Measurements from ENCODE around the gene HS6ST2. TPM values are rescaled to one million over a fixed set of nuclear protein-coding genes. Genes with fewer than 3 reads are reported as not detected.

Gene HS6ST2
- total RNA-seq (2014; rRNA removed; shearing (Covaris generic)) (not detected in 2 replicates), polyA plus RNA-seq (2016; fragmentation: Nextera tagmentation; extraction: Ambion mirVana) (not detected in 2 replicates)

DNA sequence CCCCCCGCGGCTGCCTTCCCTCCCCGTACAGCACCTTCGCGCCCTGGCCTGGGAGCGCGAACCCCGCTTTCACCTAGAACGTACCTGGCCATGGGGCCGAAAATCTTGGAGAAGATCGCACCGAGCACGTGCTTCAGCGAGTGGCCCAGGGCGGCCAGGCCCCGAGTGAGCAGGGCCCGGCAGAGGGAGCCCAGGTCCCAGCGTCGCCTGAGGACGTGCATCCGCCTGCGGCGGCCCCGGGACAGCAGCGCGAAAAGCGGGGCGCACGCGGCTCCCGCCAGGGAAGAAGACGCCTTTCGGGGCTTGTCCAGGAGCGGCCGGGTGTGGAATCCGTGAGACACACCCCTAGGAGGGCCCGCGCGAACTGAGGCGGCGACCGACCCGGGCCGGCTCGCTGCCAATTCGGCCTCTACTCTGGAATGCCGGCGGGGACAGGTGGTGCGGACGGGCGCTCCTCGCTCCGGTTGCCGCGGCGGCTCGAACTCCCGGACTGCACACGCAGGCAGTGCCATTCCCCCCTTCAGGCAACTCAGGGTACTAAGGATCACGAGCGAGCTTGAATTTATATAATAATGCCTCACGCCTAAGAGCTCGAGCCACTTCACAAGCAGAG lies at the start of gene HS6ST2:
HS6ST2 (minus strand) TSS at position 539 of the 613 bp plus-strand sequence.
- no peaks in the 10 kb centered on the region for H4K20me1 ChIP-seq (ENCODE audit: insufficient read depth)
- no peak within 1 kb of the TSS for H3K27ac ChIP-seq
- no peak within 1 kb of the TSS for H3K9ac ChIP-seq
- no peaks in the 10 kb centered on the region for H3F3A ChIP-seq (ENCODE audit: insufficient read depth)
- H3K9me2 ChIP-seq (ENCODE audit: insufficient read depth) = no peaks in the 10 kb centered on the region
- no peaks in the 10 kb centered on the region for H3K36me3 ChIP-seq (ENCODE audit: low read depth)
- no peak within 1 kb of the TSS for H2AFZ ChIP-seq
- 9 to 11% methylated on average over 23 to 31 of the region's 63 CpGs for WGBS, 2 experiments (ENCODE audit: low coverage in 1 of 2, low lambda C conversion rate in 2 of 2, missing lambda C conversion rate in 2 of 2)
- no peak within 1 kb of the TSS for H3K4me2 ChIP-seq (ENCODE audit: unreplicated experiment)
- H3K4me3 ChIP-seq = peak within 1 kb of the TSS; percentile 35
- H3K27me3 ChIP-seq (replicated peaks; ENCODE audit: insufficient read depth) = no peaks in the 10 kb centered on the region
- no peak for DNase-seq
- in situ Hi-C loops (cut with MboI) = no loop called here
- H3K9me3 ChIP-seq (ENCODE audit: low read depth) = no peaks in the 10 kb centered on the region
- no peaks in the 10 kb centered on the region for H3K4me1 ChIP-seq (ENCODE audit: insufficient read depth)
- TF ChIP-seq EZH2phosphoT487 (IDR thresholded peaks at IDR 0.05; ENCODE audit: insufficient read depth, low read depth) (no peak), EZH2 (IDR thresholded peaks at IDR 0.05; ENCODE audit: insufficient read depth, poor library complexity, severe bottlenecking) (no peak)
- H3K79me2 ChIP-seq (ENCODE audit: insufficient read depth) = no peaks in the 10 kb centered on the region

DNA sequence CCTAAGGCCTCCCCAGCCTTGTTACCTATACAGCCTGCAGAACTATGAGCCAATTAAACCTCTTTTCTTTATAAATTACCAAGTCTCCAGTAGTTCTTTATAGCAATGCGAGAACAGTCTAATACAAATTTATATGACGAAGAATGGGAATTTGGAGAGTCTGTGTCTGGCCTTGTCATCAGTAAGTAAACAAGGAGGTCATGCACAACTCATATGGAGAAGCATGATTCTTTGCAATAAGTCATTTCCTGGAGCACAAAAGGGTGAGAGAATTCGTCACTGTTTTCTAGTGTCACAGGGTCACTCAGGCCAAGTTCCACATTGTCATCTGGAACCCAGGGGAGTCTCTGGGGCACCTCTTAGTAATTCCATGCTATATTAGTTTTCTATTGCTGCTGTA lies 49.0 kb upstream of the HS6ST2 start:
- H2AFZ ChIP-seq = no peak overlapping the region
- H3K4me2 ChIP-seq (ENCODE audit: unreplicated experiment) = no peak overlapping the region
- no peak overlapping the region for H3K27ac ChIP-seq
- no peak overlapping the region for H3K9ac ChIP-seq
- in situ Hi-C loops (cut with MboI) = no loop called here
- H3K36me3 ChIP-seq (ENCODE audit: low read depth) = no peaks in the 10 kb centered on the region
- no peaks in the 10 kb centered on the region for H3K9me3 ChIP-seq (ENCODE audit: low read depth)
- TF ChIP-seq EZH2 (IDR thresholded peaks at IDR 0.05; ENCODE audit: insufficient read depth, poor library complexity, severe bottlenecking) = no peak
- no peak for TF ChIP-seq EZH2phosphoT487 (IDR thresholded peaks at IDR 0.05; ENCODE audit: insufficient read depth, low read depth)
- H3F3A ChIP-seq (ENCODE audit: insufficient read depth) = no peaks in the 10 kb centered on the region
- no peak overlapping the region for H3K4me3 ChIP-seq
- no peak for DNase-seq
- no peaks in the 10 kb centered on the region for H3K9me2 ChIP-seq (ENCODE audit: insufficient read depth)
- H4K20me1 ChIP-seq (ENCODE audit: insufficient read depth) = no peaks in the 10 kb centered on the region
- H3K27me3 ChIP-seq (replicated peaks; ENCODE audit: insufficient read depth) = no peaks in the 10 kb centered on the region
- 61 to 66% methylated on average over 3 of the region's 3 CpGs for WGBS, 2 experiments (ENCODE audit: low coverage in 1 of 2, low lambda C conversion rate in 2 of 2, missing lambda C conversion rate in 2 of 2)
- H3K79me2 ChIP-seq (ENCODE audit: insufficient read depth) = no peaks in the 10 kb centered on the region
- no peaks in the 10 kb centered on the region for H3K4me1 ChIP-seq (ENCODE audit: insufficient read depth)

DNA sequence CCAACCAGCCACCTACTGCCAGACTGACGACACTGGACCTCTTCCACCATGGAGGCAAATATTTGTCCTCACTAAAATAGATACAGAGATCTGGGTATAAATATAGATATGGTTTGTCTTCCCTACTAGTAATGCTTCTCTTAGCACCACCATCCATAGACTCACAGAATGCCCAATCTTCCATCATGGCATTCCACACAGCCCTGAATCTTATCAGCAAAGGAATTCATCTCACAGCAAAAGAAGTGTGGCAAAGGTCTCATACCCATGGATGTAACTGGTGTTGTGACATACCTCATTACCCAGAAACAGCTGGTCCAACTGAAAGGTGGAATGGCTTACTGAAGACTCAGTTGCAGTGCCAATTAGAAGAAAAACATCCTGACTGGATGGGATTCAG lies 47.2 kb upstream of the HS6ST2 start:
- no peaks in the 10 kb centered on the region for H3K36me3 ChIP-seq (ENCODE audit: low read depth)
- no peaks in the 10 kb centered on the region for H3K9me3 ChIP-seq (ENCODE audit: low read depth)
- no peak overlapping the region for H2AFZ ChIP-seq
- no peak overlapping the region for H3K4me2 ChIP-seq (ENCODE audit: unreplicated experiment)
- H3K27me3 ChIP-seq (replicated peaks; ENCODE audit: insufficient read depth) = no peaks in the 10 kb centered on the region
- H3K9ac ChIP-seq = no peak overlapping the region
- H3K4me1 ChIP-seq (ENCODE audit: insufficient read depth) = no peaks in the 10 kb centered on the region
- H3K79me2 ChIP-seq (ENCODE audit: insufficient read depth) = no peaks in the 10 kb centered on the region
- no peaks in the 10 kb centered on the region for H3K9me2 ChIP-seq (ENCODE audit: insufficient read depth)
- H3K27ac ChIP-seq = no peak overlapping the region
- no peak for TF ChIP-seq EZH2 (IDR thresholded peaks at IDR 0.05; ENCODE audit: insufficient read depth, poor library complexity, severe bottlenecking)
- no peak for TF ChIP-seq EZH2phosphoT487 (IDR thresholded peaks at IDR 0.05; ENCODE audit: insufficient read depth, low read depth)
- 86 to 90% methylated on average over 1 of the region's 1 CpG for WGBS, 2 experiments (ENCODE audit: low coverage in 1 of 2, low lambda C conversion rate in 2 of 2, missing lambda C conversion rate in 2 of 2)
- DNase-seq = no peak
- H3F3A ChIP-seq (ENCODE audit: insufficient read depth) = no peaks in the 10 kb centered on the region
- in situ Hi-C loops (cut with MboI) = no loop called here
- H4K20me1 ChIP-seq (ENCODE audit: insufficient read depth) = no peaks in the 10 kb centered on the region
- no peak overlapping the region for H3K4me3 ChIP-seq

DNA sequence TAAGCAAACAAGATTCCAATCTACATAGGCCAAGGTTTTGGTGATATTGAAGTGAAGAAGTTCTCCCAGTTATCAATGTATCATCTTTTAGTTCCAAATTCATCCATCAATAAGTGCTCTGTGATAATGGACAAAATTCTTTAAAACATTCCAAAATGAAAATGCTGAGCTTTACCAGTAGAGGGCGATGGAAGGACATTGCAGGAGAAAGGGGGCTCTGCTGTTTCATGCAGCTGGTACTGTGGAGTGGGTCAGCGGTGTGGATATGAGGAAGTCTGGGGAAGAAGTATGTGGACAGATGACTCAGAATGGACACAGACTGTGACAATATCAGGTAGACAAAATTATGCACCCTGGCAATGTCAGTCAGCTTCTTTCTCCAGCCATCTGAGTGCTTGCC lies 46.6 kb upstream of the HS6ST2 start:
- Histone ChIP-seq H3K9ac (no peak overlapping the region), H4K20me1 (ENCODE audit: insufficient read depth) (no peaks in the 10 kb centered on the region), H2AFZ (no peak overlapping the region), H3K9me3 (ENCODE audit: low read depth) (no peaks in the 10 kb centered on the region), H3K4me2 (ENCODE audit: unreplicated experiment) (no peak overlapping the region), H3K27me3 (replicated peaks; ENCODE audit: insufficient read depth) (no peaks in the 10 kb centered on the region), H3K27ac (no peak overlapping the region), H3F3A (ENCODE audit: insufficient read depth) (no peaks in the 10 kb centered on the region), H3K36me3 (ENCODE audit: low read depth) (no peaks in the 10 kb centered on the region), H3K9me2 (ENCODE audit: insufficient read depth) (no peaks in the 10 kb centered on the region), H3K79me2 (ENCODE audit: insufficient read depth) (no peaks in the 10 kb centered on the region), H3K4me3 (no peak overlapping the region), H3K4me1 (ENCODE audit: insufficient read depth) (no peaks in the 10 kb centered on the region)
- TF ChIP-seq EZH2phosphoT487 (IDR thresholded peaks at IDR 0.05; ENCODE audit: insufficient read depth, low read depth) = no peak
- no peak for TF ChIP-seq EZH2 (IDR thresholded peaks at IDR 0.05; ENCODE audit: insufficient read depth, poor library complexity, severe bottlenecking)
- in situ Hi-C loops (cut with MboI) = no loop called here
- 0 to 4% methylated on average over 2 of the region's 2 CpGs for WGBS, 2 experiments (ENCODE audit: low coverage in 1 of 2, low lambda C conversion rate in 2 of 2, missing lambda C conversion rate in 2 of 2)
- DNase-seq = peak; percentile 19
